22Rv1 (cell line): ENCODE measurements around the gene ELP4.

Experiments used
- CTCF ChIP-seq: fragments of 450-650 bp; IDR thresholded peaks from 2 replicates; pipeline ENCODE4 v1.5.1; 2017; ENCODE audit warnings: mild to moderate bottlenecking
- ZFX ChIP-seq: fragments of 450-650 bp; IDR thresholded peaks from 2 replicates; pipeline ENCODE4 v1.6.1; 2017; ENCODE audit warnings: antibody characterized with exemption, borderline replicate concordance

- TF ChIP-seq CTCF (no peak), ZFX (no peak)
Observed at GRCh38 chr11:31676280-31676982, 166.9 kb downstream of the ELP4 start.
